Measurements from ENCODE around the gene ZBTB43.
"Not testable (repeated sequence)": the region's sequence is repeated elsewhere in the genome, so short reads cannot be mapped to it uniquely, and the experiment has no call there.

Gene ZBTB43

GRCh38 chr9:126804696-126805553 is at the start of gene ZBTB43:
ZBTB43 (plus strand) TSS chr9:126805040; CDS start chr9:126832510, 27,470 bp downstream.
- DNase-seq (ENCODE audit: low spot score): peak; percentile 99

- no peak for DNase-seq (ENCODE audit: low spot score)
These were observed 49.4 kb upstream of the ZBTB43 start for GRCh38 chr9:126755317-126755875.

GRCh38 chr9:126756238-126756637 is 48.6 kb upstream of the ZBTB43 start:
- DNase-seq (ENCODE audit: low spot score): no peak

- DNase-seq (ENCODE audit: low spot score): no peak
These were observed 47.9 kb upstream of the ZBTB43 start for GRCh38 chr9:126756876-126757415.

- DNase-seq (ENCODE audit: low spot score): no peak
These were observed 45.8 kb upstream of the ZBTB43 start for GRCh38 chr9:126758916-126759585.

- no peak for DNase-seq (ENCODE audit: low spot score)
These were observed 43.6 kb upstream of the ZBTB43 start for GRCh38 chr9:126761274-126761673.

GRCh38 chr9:126763130-126763764 is 41.6 kb upstream of the ZBTB43 start:
- DNase-seq (ENCODE audit: low spot score): no peak

- no peak for DNase-seq (ENCODE audit: low spot score)
These were observed 31.7 kb upstream of the ZBTB43 start for GRCh38 chr9:126773004-126773607.

- no peak for DNase-seq (ENCODE audit: low spot score)
These were observed 28.9 kb upstream of the ZBTB43 start for GRCh38 chr9:126775926-126776325.

- no peak for DNase-seq (ENCODE audit: low spot score)
These were observed 27.1 kb upstream of the ZBTB43 start for GRCh38 chr9:126777733-126778132.

GRCh38 chr9:126778141-126778540 is 26.7 kb upstream of the ZBTB43 start:
- no peak for DNase-seq (ENCODE audit: low spot score)

- DNase-seq (ENCODE audit: low spot score): not testable (repeated sequence)
These were observed 26.1 kb upstream of the ZBTB43 start for GRCh38 chr9:126778696-126779095.

GRCh38 chr9:126781186-126782052 is 23.4 kb upstream of the ZBTB43 start:
- peak; percentile 89 for DNase-seq (ENCODE audit: low spot score)

- DNase-seq (ENCODE audit: low spot score): no peak
These were observed 22.8 kb upstream of the ZBTB43 start for GRCh38 chr9:126782053-126782388.

GRCh38 chr9:126783949-126784348 is 20.9 kb upstream of the ZBTB43 start:
- DNase-seq (ENCODE audit: low spot score): no peak

GRCh38 chr9:126784401-126784800 is 20.4 kb upstream of the ZBTB43 start:
- DNase-seq (ENCODE audit: low spot score): no peak

GRCh38 chr9:126784841-126785240 is 20.0 kb upstream of the ZBTB43 start:
- DNase-seq (ENCODE audit: low spot score): not testable (repeated sequence)

- no peak for DNase-seq (ENCODE audit: low spot score)
These were observed 16.8 kb upstream of the ZBTB43 start for GRCh38 chr9:126788046-126788445.

GRCh38 chr9:126788634-126789349 is 16.0 kb upstream of the ZBTB43 start:
- DNase-seq (ENCODE audit: low spot score): no peak

GRCh38 chr9:126790561-126790960 is 14.3 kb upstream of the ZBTB43 start:
- DNase-seq (ENCODE audit: low spot score): no peak

Data from left forelimb (tissue), 1 donor.